Measurements from ENCODE around the gene MOCS3. TPM values are rescaled to one million over a fixed set of nuclear protein-coding genes. Genes with fewer than 3 reads are reported as not detected.
A peak's percentile ranks its signal among the peaks of the same experiment; 100 is the strongest.

MOCS3 gene
- total and polyA plus RNA-seq, 2 of the 13 experiments (the other 11 are each of a cell fraction or from before 2014, with no cell fraction given) = 3.7 to 8.4 TPM

- peak; percentile 82 for TF ChIP-seq ELF3 (CRISPR knock-in tag; IDR thresholded peaks at IDR 0.05)
- peak; percentile 39; the same call in 1 of the 2 replicates for TF ChIP-seq HHEX (CRISPR knock-in tag; IDR thresholded peaks at IDR 0.05)
- TF ChIP-seq DMTF1 (CRISPR knock-in tag; IDR thresholded peaks at IDR 0.05) = no peak
- 0 out of 2 replicates have a peak, but pooled peaks have one; percentile 46 for TF ChIP-seq ZBTB3 (CRISPR knock-in tag; IDR thresholded peaks at IDR 0.05; ENCODE audit: borderline replicate concordance, low read depth)
- peak; percentile 6; the same call in 1 of the 2 replicates for TF ChIP-seq ZNF816 (CRISPR knock-in tag; IDR thresholded peaks at IDR 0.05; ENCODE audit: borderline replicate concordance)
- peak; percentile 94 for TF ChIP-seq PHF21A (CRISPR knock-in tag; IDR thresholded peaks at IDR 0.05)
- TF ChIP-seq USF2 (IDR thresholded peaks at IDR 0.05; ENCODE audit: low read depth, low read length) = no peak
- TF ChIP-seq USF2 (CRISPR knock-in tag; IDR thresholded peaks at IDR 0.05; ENCODE audit: borderline replicate concordance) = no peak
- TF ChIP-seq ZNF616 (CRISPR knock-in tag; IDR thresholded peaks at IDR 0.05; ENCODE audit: low read depth) = 0 out of 2 replicates have a peak, but pooled peaks have one; percentile 50
- TF ChIP-seq ZNF326 (CRISPR knock-in tag; IDR thresholded peaks at IDR 0.05; ENCODE audit: borderline replicate concordance) = no peak
- no peak for TF ChIP-seq JUNB (CRISPR knock-in tag; IDR thresholded peaks at IDR 0.05; ENCODE audit: borderline replicate concordance)
- TF ChIP-seq, protein P1, sequence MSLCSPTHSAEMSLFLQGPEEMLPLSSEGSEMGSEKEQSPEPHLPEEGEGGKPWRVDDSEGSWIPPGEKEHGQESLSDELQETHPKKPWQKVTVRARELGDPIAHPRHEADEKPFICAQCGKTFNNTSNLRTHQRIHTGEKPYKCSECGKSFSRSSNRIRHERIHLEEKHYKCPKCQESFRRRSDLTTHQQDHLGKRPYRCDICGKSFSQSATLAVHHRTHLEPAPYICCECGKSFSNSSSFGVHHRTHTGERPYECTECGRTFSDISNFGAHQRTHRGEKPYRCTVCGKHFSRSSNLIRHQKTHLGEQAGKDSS (CRISPR knock-in tag; IDR thresholded peaks at IDR 0.05; ENCODE audit: borderline replicate concordance, low read depth) = peak; percentile 98
- no peak for TF ChIP-seq ZNF567 (CRISPR knock-in tag; IDR thresholded peaks at IDR 0.05; ENCODE audit: borderline replicate concordance)
- TF ChIP-seq, protein P2, sequence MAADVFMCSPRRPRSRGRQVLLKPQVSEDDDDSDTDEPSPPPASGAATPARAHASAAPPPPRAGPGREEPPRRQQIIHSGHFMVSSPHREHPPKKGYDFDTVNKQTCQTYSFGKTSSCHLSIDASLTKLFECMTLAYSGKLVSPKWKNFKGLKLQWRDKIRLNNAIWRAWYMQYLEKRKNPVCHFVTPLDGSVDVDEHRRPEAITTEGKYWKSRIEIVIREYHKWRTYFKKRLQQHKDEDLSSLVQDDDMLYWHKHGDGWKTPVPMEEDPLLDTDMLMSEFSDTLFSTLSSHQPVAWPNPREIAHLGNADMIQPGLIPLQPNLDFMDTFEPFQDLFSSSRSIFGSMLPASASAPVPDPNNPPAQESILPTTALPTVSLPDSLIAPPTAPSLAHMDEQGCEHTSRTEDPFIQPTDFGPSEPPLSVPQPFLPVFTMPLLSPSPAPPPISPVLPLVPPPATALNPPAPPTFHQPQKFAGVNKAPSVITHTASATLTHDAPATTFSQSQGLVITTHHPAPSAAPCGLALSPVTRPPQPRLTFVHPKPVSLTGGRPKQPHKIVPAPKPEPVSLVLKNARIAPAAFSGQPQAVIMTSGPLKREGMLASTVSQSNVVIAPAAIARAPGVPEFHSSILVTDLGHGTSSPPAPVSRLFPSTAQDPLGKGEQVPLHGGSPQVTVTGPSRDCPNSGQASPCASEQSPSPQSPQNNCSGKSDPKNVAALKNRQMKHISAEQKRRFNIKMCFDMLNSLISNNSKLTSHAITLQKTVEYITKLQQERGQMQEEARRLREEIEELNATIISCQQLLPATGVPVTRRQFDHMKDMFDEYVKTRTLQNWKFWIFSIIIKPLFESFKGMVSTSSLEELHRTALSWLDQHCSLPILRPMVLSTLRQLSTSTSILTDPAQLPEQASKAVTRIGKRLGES (CRISPR knock-in tag; IDR thresholded peaks at IDR 0.05; ENCODE audit: borderline replicate concordance) = no peak
Observed at GRCh38 chr20:50929299-50930138, 29.1 kb upstream of the MOCS3 start (continued).

Data from HepG2 (cell line).